ENCODE data around the gene B3GNT7. TPM values are rescaled to one million over a fixed set of nuclear protein-coding genes. Genes with fewer than 3 reads are reported as not detected.

Gene B3GNT7
- total RNA-seq, 1 donor = 0.43 TPM

DNA sequence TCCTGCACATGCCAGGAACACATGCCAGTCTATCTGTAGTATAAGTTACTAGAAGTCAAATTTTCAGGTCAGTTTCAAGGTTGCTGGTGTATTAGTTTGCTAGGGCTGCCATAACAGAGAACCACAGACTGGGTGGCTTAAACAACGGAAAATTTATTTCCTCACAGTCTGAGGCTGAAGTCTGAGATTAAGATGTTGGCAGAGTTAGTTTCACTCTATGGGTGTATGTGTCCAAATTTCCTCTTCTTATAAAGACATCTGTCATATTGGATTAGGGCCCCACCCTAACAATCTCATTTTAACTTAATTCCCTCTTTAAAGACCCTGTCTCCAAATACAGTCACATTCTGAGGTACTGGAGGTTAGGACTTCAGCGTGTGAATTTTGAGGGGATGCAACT, 26.5 kb downstream of the B3GNT7 start:
- H3K4me3 ChIP-seq (ENCODE audit: low read depth, low read length) = no peak overlapping the region
- TF ChIP-seq, protein P1, sequence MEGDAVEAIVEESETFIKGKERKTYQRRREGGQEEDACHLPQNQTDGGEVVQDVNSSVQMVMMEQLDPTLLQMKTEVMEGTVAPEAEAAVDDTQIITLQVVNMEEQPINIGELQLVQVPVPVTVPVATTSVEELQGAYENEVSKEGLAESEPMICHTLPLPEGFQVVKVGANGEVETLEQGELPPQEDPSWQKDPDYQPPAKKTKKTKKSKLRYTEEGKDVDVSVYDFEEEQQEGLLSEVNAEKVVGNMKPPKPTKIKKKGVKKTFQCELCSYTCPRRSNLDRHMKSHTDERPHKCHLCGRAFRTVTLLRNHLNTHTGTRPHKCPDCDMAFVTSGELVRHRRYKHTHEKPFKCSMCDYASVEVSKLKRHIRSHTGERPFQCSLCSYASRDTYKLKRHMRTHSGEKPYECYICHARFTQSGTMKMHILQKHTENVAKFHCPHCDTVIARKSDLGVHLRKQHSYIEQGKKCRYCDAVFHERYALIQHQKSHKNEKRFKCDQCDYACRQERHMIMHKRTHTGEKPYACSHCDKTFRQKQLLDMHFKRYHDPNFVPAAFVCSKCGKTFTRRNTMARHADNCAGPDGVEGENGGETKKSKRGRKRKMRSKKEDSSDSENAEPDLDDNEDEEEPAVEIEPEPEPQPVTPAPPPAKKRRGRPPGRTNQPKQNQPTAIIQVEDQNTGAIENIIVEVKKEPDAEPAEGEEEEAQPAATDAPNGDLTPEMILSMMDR (IDR thresholded peaks at IDR 0.05; ENCODE audit: insufficient read depth, low read depth, low read length) = no peak
- DNase-seq (ENCODE audit: low read depth) = no peak

DNA sequence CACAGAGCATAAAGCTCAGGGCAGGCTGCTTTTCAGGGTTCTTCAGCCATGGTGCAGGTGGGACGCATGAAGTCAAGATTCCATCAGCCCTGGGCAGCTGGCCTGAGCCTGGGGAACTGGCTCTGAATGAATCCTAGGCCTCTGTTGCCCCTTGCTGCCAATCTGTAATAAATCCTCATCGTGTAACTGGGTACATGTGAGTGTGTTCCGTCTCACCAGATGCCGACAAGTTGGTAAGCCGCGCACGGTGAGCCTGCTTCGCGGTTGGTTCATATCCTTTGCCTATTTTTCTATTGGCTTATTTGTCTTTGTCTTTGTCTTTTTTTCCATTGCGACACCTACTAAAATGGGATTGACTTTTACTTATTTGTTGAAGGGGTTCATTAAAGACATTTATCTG, 27.7 kb downstream of the B3GNT7 start:
- TF ChIP-seq, protein P1 (IDR thresholded peaks at IDR 0.05; ENCODE audit: insufficient read depth, low read depth, low read length) = no peak
- no peak for DNase-seq (ENCODE audit: low read depth)
- H3K4me3 ChIP-seq (ENCODE audit: low read depth, low read length) = no peak overlapping the region

DNA sequence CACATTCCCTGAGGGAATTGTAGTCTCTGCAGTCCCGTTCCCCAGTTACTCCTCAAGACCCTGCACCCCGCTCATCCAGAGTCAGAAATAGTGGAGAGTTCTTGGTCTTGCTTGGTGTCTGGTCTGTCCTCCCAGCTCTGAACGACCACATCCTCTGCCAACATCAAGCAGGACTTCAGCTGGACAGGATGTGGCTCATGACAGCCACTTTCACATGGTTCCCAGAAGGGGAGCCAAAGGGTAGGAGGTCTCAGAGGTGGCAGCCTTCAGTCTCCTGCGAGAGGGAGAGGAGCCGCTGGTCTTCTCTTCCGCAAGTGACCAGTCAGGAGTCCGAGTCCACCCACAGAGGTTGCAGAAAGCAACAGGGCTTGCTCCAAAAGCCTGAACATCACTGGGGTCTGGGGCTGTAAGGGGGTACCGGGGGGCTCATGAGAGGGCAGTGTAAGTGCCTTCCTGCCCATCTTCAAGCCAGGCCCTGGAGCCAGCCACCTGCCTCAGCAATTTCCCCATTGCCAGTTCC, 29.8 kb downstream of the B3GNT7 start:
- H3K4me3 ChIP-seq (ENCODE audit: low read depth, low read length) = no peak overlapping the region
- TF ChIP-seq, protein P1 (IDR thresholded peaks at IDR 0.05; ENCODE audit: insufficient read depth, low read depth, low read length) = no peak
- DNase-seq (ENCODE audit: low read depth) = no peak

DNA sequence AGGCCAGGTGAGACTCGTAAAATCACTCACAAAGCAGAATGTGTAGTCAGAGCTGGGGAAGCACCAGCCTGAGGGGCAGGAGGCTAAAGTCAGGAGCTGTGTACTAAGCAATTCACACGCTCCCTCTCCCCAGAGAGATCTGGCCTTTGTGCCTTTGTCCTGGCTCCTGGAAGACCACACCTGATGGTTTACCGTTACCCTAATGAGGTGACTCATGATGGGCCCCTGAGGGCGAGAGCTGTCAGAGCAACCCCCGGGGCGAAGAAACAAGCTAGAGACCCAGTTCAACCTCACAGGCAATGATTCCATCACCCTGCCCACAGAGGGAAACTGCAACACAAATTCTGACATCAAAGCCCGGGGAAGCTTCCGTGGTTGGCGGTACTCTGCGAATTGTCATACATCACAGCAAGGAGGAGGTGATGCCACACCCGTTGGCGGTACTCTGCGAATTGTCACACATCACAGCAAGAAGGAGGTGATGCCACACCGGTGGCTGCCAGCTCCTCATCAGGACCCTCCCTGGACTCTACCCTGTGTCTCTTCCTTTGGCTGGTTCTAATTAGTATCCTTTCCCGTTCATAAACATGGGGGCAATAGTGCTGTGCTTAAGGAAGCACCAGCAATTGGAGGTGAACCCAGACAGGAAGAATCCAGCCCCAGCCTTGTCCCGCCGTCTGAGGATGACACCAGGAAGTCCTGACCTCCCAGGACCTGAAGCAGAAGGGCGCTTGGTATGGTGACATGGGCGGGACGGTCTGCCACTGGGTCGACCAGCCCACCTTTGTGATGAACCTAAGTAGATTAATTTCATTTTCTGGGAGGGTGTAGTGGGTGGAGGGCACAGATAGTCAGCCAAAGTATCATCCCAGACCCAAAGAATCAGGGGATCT, 30.5 kb downstream of the B3GNT7 start:
- TF ChIP-seq, protein P1 (IDR thresholded peaks at IDR 0.05; ENCODE audit: insufficient read depth, low read depth, low read length) = no peak
- no peak overlapping the region for H3K4me3 ChIP-seq (ENCODE audit: low read depth, low read length)
- no peak for DNase-seq (ENCODE audit: low read depth)

DNA sequence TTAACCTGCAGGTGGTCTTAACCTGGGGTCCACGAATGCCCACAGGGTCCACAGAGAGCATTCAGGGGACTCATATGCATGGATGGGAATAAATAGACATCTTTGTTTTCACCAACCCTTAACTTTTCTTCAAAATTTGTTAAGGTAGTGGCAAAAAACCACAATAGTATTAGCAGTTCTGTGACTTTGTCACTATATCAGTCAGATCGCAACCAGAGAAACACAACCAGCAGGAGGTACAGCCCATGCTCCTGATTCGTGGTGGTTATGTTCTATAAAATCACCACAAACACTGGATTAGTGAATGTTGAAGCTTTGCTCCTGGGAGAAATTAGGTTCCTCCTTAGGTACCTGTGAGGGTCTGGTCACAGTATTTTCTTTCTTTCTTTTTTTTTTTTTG, 31.6 kb downstream of the B3GNT7 start:
- TF ChIP-seq, protein P1 (IDR thresholded peaks at IDR 0.05; ENCODE audit: insufficient read depth, low read depth, low read length) = no peak
- H3K4me3 ChIP-seq (ENCODE audit: low read depth, low read length) = no peak overlapping the region
- DNase-seq (ENCODE audit: low read depth) = no peak

DNA sequence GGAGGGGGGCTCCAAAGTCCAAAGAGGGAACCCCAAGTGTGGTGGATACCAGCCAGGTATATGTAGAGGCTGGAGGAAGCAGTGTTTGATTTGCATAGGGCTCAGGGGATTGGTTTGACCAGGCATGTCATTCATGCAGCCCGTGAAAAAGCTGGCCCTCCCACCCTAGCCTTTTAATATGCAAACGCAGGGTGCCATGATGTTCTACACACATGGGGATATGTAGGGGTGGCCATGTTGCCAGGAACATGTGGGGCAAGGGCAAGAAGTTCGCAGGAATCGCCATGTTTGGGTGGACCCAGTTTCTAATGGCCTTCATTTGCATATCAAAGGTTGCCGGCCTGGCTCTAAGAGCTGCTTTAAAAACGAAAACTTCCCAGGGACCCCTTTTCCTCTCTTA, 33.6 kb downstream of the B3GNT7 start:
- no peak for DNase-seq (ENCODE audit: low read depth)
- TF ChIP-seq, protein P1 (IDR thresholded peaks at IDR 0.05; ENCODE audit: insufficient read depth, low read depth, low read length) = no peak
- no peak overlapping the region for H3K4me3 ChIP-seq (ENCODE audit: low read depth, low read length)

All from fibroblast of villous mesenchyme (primary cell).